Ramos (cell line): ENCODE measurements around the gene TIGAR.

ENCODE experiments used
- in situ Hi-C: fragments of 300-500 bp; cut with MboI; formaldehyde crosslinking; loops from one replicate; pipeline ENCODE4 v1.14.3; 2022; ENCODE audit warnings: low sequenced_read_pairs; ENCODE audit not compliant: unreplicated experiment

TIGAR gene

GRCh38 chr12:4282103-4282891, 38.7 kb upstream of the TIGAR start:
- in situ Hi-C loops, result no loop called here

- in situ Hi-C loops, result no loop called here
These were observed 38.0 kb upstream of the TIGAR start for GRCh38 chr12:4282892-4283511.

- in situ Hi-C loops, result no loop called here
These were observed 37.3 kb upstream of the TIGAR start for GRCh38 chr12:4283512-4284255.

- in situ Hi-C loops, result no loop called here
These were observed 36.7 kb upstream of the TIGAR start for GRCh38 chr12:4284306-4284705.

- in situ Hi-C loops, result no loop called here
These were observed 35.9 kb upstream of the TIGAR start for GRCh38 chr12:4285070-4285469.

- in situ Hi-C loops, result no loop called here
These were observed 34.8 kb upstream of the TIGAR start for GRCh38 chr12:4286228-4286627.

GRCh38 chr12:4286771-4287317, 34.2 kb upstream of the TIGAR start:
- in situ Hi-C loops, result no loop called here

- in situ Hi-C loops, result no loop called here
These were observed 33.4 kb upstream of the TIGAR start for GRCh38 chr12:4287325-4288211.

- in situ Hi-C loops, result no loop called here
These were observed 32.5 kb upstream of the TIGAR start for GRCh38 chr12:4288296-4289131.

- in situ Hi-C loops, result no loop called here
These were observed 31.7 kb upstream of the TIGAR start for GRCh38 chr12:4289231-4289878.

GRCh38 chr12:4289998-4290790, 30.8 kb upstream of the TIGAR start:
- in situ Hi-C loops, result no loop called here

- in situ Hi-C loops, result no loop called here
These were observed 28.5 kb upstream of the TIGAR start for GRCh38 chr12:4292341-4293073.

- in situ Hi-C loops, result no loop called here
These were observed 27.6 kb upstream of the TIGAR start for GRCh38 chr12:4293299-4293965.

GRCh38 chr12:4293966-4294505, 27.0 kb upstream of the TIGAR start:
- in situ Hi-C loops, result no loop called here

GRCh38 chr12:4296751-4297150, 24.3 kb upstream of the TIGAR start:
- in situ Hi-C loops, result no loop called here

- in situ Hi-C loops, result no loop called here
These were observed 23.4 kb upstream of the TIGAR start for GRCh38 chr12:4297617-4298016.
